ENCODE data around the gene DDR1.
"Not testable (repeated sequence)": the region's sequence is repeated elsewhere in the genome, so short reads cannot be mapped to it uniquely, and the experiment has no call there.

The DDR1 gene

GRCh38 chr6:30907290-30907757 is 23.0 kb downstream of the DDR1 start:
- Mint-ChIP-seq H3K36me3 (ENCODE audit: low read depth) (peaks cover 15% of the 10 kb centered on the region), H3K4me1 (ENCODE audit: low read depth) (peaks cover 27% of the 10 kb centered on the region)

GRCh38 chr6:30907758-30908591 is 23.7 kb downstream of the DDR1 start, which contains the start of gene GTF2H4:
Gene GTF2H4, plus strand, starts transcription at chr6:30908207.
- H3K27ac Mint-ChIP-seq: peak within 1 kb of the TSS; percentile 77
- no peaks in the 10 kb centered on the region for H3K9me3 Mint-ChIP-seq
- H3K36me3 Mint-ChIP-seq (ENCODE audit: low read depth): peaks cover 19% of the 10 kb centered on the region
- H3K4me1 Mint-ChIP-seq (ENCODE audit: low read depth): peaks cover 21% of the 10 kb centered on the region
- no peaks in the 10 kb centered on the region for H3K27me3 Mint-ChIP-seq (ENCODE audit: low read depth)
- H3K4me3 Mint-ChIP-seq: peak within 1 kb of the TSS; percentile 99

More at GRCh38 chr6:30907290-30907757, 23.0 kb downstream of the DDR1 start:
- not testable (repeated sequence) for H3K27ac Mint-ChIP-seq; H3K9me3 Mint-ChIP-seq; H3K27me3 Mint-ChIP-seq (ENCODE audit: low read depth)
- H3K4me3 Mint-ChIP-seq: peak overlapping the region; percentile 99

GRCh38 chr6:30908700-30909099 is 24.4 kb downstream of the DDR1 start:
- H3K27me3 Mint-ChIP-seq (ENCODE audit: low read depth): no peaks in the 10 kb centered on the region
- peaks cover 26% of the 10 kb centered on the region for H3K4me1 Mint-ChIP-seq (ENCODE audit: low read depth)
- peaks cover 22% of the 10 kb centered on the region for H3K36me3 Mint-ChIP-seq (ENCODE audit: low read depth)
- peak overlapping the region; percentile 99 for H3K4me3 Mint-ChIP-seq
- H3K9me3 Mint-ChIP-seq: no peaks in the 10 kb centered on the region
- H3K27ac Mint-ChIP-seq: peak overlapping the region; percentile 77

- H3K4me3 Mint-ChIP-seq; H3K9me3 Mint-ChIP-seq; H3K27ac Mint-ChIP-seq; H3K27me3 Mint-ChIP-seq (ENCODE audit: low read depth): not testable (repeated sequence)
- Mint-ChIP-seq H3K4me1 (ENCODE audit: low read depth) (peaks cover 31% of the 10 kb centered on the region), H3K36me3 (ENCODE audit: low read depth) (peaks cover 22% of the 10 kb centered on the region)
Measured at GRCh38 chr6:30910473-30910872, 26.2 kb downstream of the DDR1 start.

- H3K9me3 Mint-ChIP-seq: no peaks in the 10 kb centered on the region
- no peaks in the 10 kb centered on the region for H3K27me3 Mint-ChIP-seq (ENCODE audit: low read depth)
- H3K4me3 Mint-ChIP-seq: peak overlapping the region; percentile 91
- peak overlapping the region; percentile 21 for H3K27ac Mint-ChIP-seq
- peaks cover 32% of the 10 kb centered on the region for H3K36me3 Mint-ChIP-seq (ENCODE audit: low read depth)
- H3K4me1 Mint-ChIP-seq (ENCODE audit: low read depth): peaks cover 33% of the 10 kb centered on the region
Measured at GRCh38 chr6:30912746-30913520, 28.6 kb downstream of the DDR1 start.

GRCh38 chr6:30913721-30914075 is 29.4 kb downstream of the DDR1 start:
- Mint-ChIP-seq H3K36me3 (ENCODE audit: low read depth) (peaks cover 32% of the 10 kb centered on the region), H3K27me3 (ENCODE audit: low read depth) (no peaks in the 10 kb centered on the region), H3K27ac (no peak overlapping the region), H3K4me1 (ENCODE audit: low read depth) (peaks cover 25% of the 10 kb centered on the region), H3K9me3 (no peaks in the 10 kb centered on the region), H3K4me3 (peak overlapping the region; percentile 91)

- Mint-ChIP-seq H3K9me3 (no peaks in the 10 kb centered on the region), H3K4me3 (peak within 1 kb of the TSS; percentile 91), H3K27me3 (ENCODE audit: low read depth) (no peaks in the 10 kb centered on the region), H3K36me3 (ENCODE audit: low read depth) (peaks cover 32% of the 10 kb centered on the region), H3K27ac (peak within 1 kb of the TSS; percentile 89), H3K4me1 (ENCODE audit: low read depth) (peaks cover 20% of the 10 kb centered on the region)
Measured at GRCh38 chr6:30914076-30914853, 29.9 kb downstream of the DDR1 start, which contains the start of gene VARS2. Gene VARS2, plus strand, starts transcription at chr6:30914238. Its CDS starts 599 bp downstream, at chr6:30914837.

GRCh38 chr6:30914854-30915590 is 30.7 kb downstream of the DDR1 start:
- Mint-ChIP-seq H3K4me3 (peak overlapping the region; percentile 91), H3K9me3 (no peaks in the 10 kb centered on the region), H3K27ac (peak overlapping the region; percentile 89), H3K4me1 (ENCODE audit: low read depth) (peaks cover 20% of the 10 kb centered on the region), H3K36me3 (ENCODE audit: low read depth) (peaks cover 31% of the 10 kb centered on the region), H3K27me3 (ENCODE audit: low read depth) (no peaks in the 10 kb centered on the region)

- H3K36me3 Mint-ChIP-seq (ENCODE audit: low read depth): peaks cover 34% of the 10 kb centered on the region
- no peaks in the 10 kb centered on the region for H3K9me3 Mint-ChIP-seq
Measured at GRCh38 chr6:30915591-30915946, 31.2 kb downstream of the DDR1 start.

GRCh38 chr6:30917041-30917440 is 32.7 kb downstream of the DDR1 start:
- H3K36me3 Mint-ChIP-seq (ENCODE audit: low read depth): peaks cover 24% of the 10 kb centered on the region
- H3K4me1 Mint-ChIP-seq (ENCODE audit: low read depth): peaks cover 20% of the 10 kb centered on the region
- H3K27me3 Mint-ChIP-seq (ENCODE audit: low read depth): no peaks in the 10 kb centered on the region
- no peak overlapping the region for H3K27ac Mint-ChIP-seq
- H3K9me3 Mint-ChIP-seq: no peaks in the 10 kb centered on the region
- no peak overlapping the region for H3K4me3 Mint-ChIP-seq

More at GRCh38 chr6:30915591-30915946, 31.2 kb downstream of the DDR1 start:
- peak overlapping the region; percentile 49 for H3K27ac Mint-ChIP-seq
- H3K4me3 Mint-ChIP-seq: peak overlapping the region; percentile 91
- no peaks in the 10 kb centered on the region for H3K27me3 Mint-ChIP-seq (ENCODE audit: low read depth)
- H3K4me1 Mint-ChIP-seq (ENCODE audit: low read depth): peaks cover 20% of the 10 kb centered on the region

- Mint-ChIP-seq H3K9me3 (no peaks in the 10 kb centered on the region), H3K27ac (no peak overlapping the region), H3K27me3 (ENCODE audit: low read depth) (no peaks in the 10 kb centered on the region), H3K36me3 (ENCODE audit: low read depth) (peaks cover 19% of the 10 kb centered on the region), H3K4me3 (no peak overlapping the region), H3K4me1 (ENCODE audit: low read depth) (peaks cover 17% of the 10 kb centered on the region)
Measured at GRCh38 chr6:30917487-30917886, 33.2 kb downstream of the DDR1 start.

GRCh38 chr6:30918670-30919069 is 34.4 kb downstream of the DDR1 start:
- H3K4me1 Mint-ChIP-seq (ENCODE audit: low read depth): peaks cover 11% of the 10 kb centered on the region
- H3K4me3 Mint-ChIP-seq: no peak overlapping the region
- H3K9me3 Mint-ChIP-seq: no peaks in the 10 kb centered on the region
- H3K27ac Mint-ChIP-seq: no peak overlapping the region
- peaks cover 17% of the 10 kb centered on the region for H3K36me3 Mint-ChIP-seq (ENCODE audit: low read depth)
- no peaks in the 10 kb centered on the region for H3K27me3 Mint-ChIP-seq (ENCODE audit: low read depth)

- no peaks in the 10 kb centered on the region for H3K27me3 Mint-ChIP-seq (ENCODE audit: low read depth)
- peaks cover 3% of the 10 kb centered on the region for H3K4me1 Mint-ChIP-seq (ENCODE audit: low read depth)
- H3K9me3 Mint-ChIP-seq: no peaks in the 10 kb centered on the region
- no peak overlapping the region for H3K4me3 Mint-ChIP-seq
- peaks cover 18% of the 10 kb centered on the region for H3K36me3 Mint-ChIP-seq (ENCODE audit: low read depth)
- no peak overlapping the region for H3K27ac Mint-ChIP-seq
Measured at GRCh38 chr6:30922447-30922852, 38.1 kb downstream of the DDR1 start.

Data from T-helper 1 cell treated with Interleukin-12 subunit alpha and Interleukin-12 subunit beta and Interleukin-4 antibody, amounts not matched to agents 30 μg/mL and 1 μg/mL, for 36 hours (primary cell).